ENCODE results near the gene AACS. TPM values are rescaled to one million over a fixed set of nuclear protein-coding genes. Genes with fewer than 3 reads are reported as not detected.
A peak's percentile ranks its signal among the peaks of the same experiment; 100 is the strongest.

AACS gene
- total and polyA plus RNA-seq, 8 donors = 15.0 to 56.5 (median 25.1) TPM

DNA sequence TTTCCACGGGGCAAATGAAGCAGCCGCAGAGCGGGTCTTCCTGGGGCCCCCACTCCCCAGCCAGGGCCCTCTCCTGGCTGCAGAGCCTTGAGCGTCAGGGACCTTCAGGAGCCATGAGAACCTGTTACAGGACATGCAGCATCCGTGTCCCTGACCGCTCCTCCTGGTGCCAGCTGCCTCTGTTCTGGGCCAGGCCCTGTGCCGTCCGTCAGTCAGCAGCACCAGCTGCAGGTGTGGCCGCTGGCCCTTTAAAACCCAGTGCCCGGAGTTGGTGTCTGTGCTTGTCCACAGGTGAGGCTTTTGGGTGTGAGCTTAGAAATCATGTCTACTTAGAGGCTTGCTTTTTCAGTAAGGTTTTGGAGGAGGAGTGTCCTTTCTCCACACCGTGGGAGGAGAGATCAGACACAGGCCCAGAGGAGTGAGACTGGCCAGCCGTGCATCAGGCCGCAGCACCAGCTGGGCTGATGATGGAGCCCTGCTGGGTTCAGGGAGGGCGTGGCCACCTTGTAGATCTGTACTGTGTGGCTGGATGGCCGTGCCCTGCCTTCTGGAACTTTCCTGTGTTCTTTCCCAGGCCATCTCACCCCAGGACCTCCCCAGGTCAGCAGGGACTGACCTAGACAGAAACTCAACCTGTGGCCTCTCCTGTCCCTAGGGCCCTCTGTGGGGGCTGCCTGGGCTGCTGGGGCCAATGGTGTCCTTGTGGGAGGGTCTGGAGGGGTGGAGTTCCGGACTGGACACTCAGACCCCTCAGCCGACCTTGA lies 27.1 kb downstream of the AACS start:
- peaks cover 0 to 79% (median 67%) of the 10 kb centered on the region in 4 donors for H3K36me3 ChIP-seq
- H3K4me1 ChIP-seq = peaks cover 10 to 34% (median 26%) of the 10 kb centered on the region in 4 donors
- peak in 1 of 2 donors; percentile 34 for DNase-seq
- TF ChIP-seq EP300 (IDR thresholded peaks at IDR 0.05) (no peak), POLR2AphosphoS5 (IDR thresholded peaks at IDR 0.05) (no peak), POLR2A (IDR thresholded peaks at IDR 0.05) (no peak)
- TF ChIP-seq, protein P1, sequence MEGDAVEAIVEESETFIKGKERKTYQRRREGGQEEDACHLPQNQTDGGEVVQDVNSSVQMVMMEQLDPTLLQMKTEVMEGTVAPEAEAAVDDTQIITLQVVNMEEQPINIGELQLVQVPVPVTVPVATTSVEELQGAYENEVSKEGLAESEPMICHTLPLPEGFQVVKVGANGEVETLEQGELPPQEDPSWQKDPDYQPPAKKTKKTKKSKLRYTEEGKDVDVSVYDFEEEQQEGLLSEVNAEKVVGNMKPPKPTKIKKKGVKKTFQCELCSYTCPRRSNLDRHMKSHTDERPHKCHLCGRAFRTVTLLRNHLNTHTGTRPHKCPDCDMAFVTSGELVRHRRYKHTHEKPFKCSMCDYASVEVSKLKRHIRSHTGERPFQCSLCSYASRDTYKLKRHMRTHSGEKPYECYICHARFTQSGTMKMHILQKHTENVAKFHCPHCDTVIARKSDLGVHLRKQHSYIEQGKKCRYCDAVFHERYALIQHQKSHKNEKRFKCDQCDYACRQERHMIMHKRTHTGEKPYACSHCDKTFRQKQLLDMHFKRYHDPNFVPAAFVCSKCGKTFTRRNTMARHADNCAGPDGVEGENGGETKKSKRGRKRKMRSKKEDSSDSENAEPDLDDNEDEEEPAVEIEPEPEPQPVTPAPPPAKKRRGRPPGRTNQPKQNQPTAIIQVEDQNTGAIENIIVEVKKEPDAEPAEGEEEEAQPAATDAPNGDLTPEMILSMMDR (IDR thresholded peaks at IDR 0.05) = no peak
- WGBS, 5 donors = 36 to 86% (median 55%) methylated on average over 9 to 17 of the region's 17 CpGs
- H3K27me3 ChIP-seq = no peaks in the 10 kb centered on the region
- intact Hi-C loops (cut with DNase I; ENCODE audit: low total_unique reads) = no loop called here
- no peak overlapping the region for H3K4me3 ChIP-seq
- no peaks in the 10 kb centered on the region for H3K9me3 ChIP-seq
- peak overlapping the region; percentile 60 to 83 (median 74) for H3K27ac ChIP-seq

DNA sequence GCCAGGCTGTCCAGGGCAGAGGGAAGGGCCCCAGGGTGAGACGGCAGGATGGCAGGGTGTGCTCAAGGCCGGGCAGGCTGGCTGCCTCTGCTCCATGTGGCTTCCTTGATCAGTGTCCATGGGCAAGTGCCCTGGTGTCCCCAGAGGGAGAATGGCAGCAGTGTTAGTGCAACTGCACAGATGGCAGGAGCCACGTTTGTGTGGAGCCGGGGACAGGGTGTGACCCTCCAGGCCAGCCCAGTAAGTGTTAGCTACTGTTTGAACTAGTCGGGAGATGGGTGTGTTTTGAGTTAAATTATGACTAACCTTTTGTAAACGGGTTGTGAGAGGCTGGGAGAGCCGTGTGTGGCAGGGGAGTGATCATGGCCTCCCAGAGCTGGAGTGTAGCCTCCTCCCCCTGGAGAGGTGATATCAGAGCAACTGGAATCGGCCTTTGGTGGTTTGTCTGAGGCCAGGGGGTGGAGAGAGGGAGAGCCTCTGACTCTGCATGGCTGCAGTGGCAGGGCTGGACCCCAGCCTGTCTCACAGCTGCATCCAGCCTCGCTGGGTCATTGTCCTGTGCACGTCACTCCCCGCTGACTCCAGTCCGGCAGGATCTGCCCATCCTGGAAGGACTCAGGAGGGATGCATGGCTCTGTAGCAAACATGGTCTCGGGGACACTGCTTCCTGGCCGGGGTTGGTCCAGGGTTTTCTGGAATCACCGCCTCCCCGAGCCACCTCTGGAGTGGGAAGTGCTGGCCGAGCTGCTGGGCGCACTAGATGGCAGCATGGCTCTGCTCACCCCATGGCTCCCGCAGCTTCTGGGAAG lies 27.8 kb downstream of the AACS start:
- peak; percentile 60 to 89 for DNase-seq
- intact Hi-C loops (cut with DNase I; ENCODE audit: low total_unique reads) = no loop called here
- Histone ChIP-seq H3K27me3 (no peaks in the 10 kb centered on the region), H3K27ac (peak overlapping the region; percentile 60 to 83 (median 74)), H3K4me1 (peaks cover 10 to 34% (median 26%) of the 10 kb centered on the region in 4 donors), H3K4me3 (no peak overlapping the region), H3K36me3 (peaks cover 0 to 71% (median 62%) of the 10 kb centered on the region in 4 donors), H3K9me3 (no peaks in the 10 kb centered on the region)
- WGBS, 5 donors = 26 to 48% (median 32%) methylated on average over 11 to 19 of the region's 19 CpGs
- TF ChIP-seq POLR2A (IDR thresholded peaks at IDR 0.05) = no peak
- TF ChIP-seq EP300 (IDR thresholded peaks at IDR 0.05) = no peak
- TF ChIP-seq, protein P1 (IDR thresholded peaks at IDR 0.05) = no peak
- TF ChIP-seq POLR2AphosphoS5 (IDR thresholded peaks at IDR 0.05) = peak in 2 of 3 donors; percentile 16 to 56

DNA sequence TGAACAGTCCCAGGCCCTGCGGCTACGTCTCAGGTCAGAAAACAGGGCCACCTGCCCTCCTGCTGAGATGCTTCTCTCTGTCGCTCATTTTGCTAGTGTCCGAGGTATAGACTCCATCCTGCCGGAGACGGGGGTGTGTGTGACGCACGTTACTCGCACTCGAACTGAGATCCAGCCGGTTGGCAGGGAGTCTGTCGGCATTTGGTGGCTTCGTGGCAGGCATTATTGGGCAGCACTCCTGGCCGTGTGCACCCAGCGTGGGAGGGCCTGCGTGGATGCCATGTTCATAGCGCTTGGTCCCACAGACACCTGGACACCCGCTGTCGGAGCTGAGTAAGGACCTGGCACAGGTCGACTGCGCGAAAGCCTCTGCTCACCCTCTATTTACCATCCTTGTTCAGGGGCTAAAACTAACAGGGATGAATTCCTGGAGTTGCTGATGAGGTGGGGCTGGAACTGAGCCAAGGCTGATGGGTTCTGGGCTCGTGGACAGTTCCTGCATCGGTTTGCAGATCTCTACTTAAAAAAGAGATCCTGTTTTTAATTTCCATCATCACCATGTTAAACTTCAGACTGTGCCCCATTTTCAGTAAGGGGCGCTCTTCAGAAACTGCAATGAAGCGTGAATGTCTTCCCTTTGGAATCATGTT lies 28.6 kb downstream of the AACS start:
- intact Hi-C loops (cut with DNase I; ENCODE audit: low total_unique reads) = no loop called here
- Histone ChIP-seq H3K27me3 (no peaks in the 10 kb centered on the region), H3K9me3 (no peaks in the 10 kb centered on the region), H3K4me1 (peaks cover 11 to 41% (median 26%) of the 10 kb centered on the region in 4 donors), H3K27ac (peak overlapping the region; percentile 60 to 83 (median 74)), H3K36me3 (peaks cover 0 to 64% (median 54%) of the 10 kb centered on the region in 4 donors), H3K4me3 (no peak overlapping the region)
- peak in 1 of 2 donors; percentile 25 for DNase-seq
- TF ChIP-seq, protein P1 (IDR thresholded peaks at IDR 0.05) = no peak
- no peak for TF ChIP-seq POLR2A (IDR thresholded peaks at IDR 0.05)
- 60 to 80% (median 73%) methylated on average over 26 of the region's 26 CpGs for WGBS, 5 donors

DNA sequence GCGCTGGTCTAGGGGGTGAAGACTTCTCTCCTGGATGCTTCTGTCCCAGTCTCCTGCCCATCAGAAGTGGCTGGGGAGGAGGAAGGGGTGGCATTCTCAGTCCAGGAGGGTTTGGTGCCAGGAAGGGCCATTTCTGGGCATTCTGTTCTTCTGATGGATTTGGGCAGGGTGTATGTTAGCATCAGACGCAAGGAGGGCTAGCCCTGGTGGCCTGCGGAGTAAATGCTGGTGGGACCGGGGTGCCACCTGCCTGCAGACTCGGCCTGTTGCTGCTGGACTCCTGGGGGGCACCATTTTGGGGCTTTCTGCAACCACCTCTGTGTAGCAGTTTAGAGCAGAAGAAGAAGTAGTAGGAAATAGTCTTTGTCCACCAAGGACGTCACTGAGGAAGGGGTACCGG lies 31.7 kb downstream of the AACS start:
- no peak for DNase-seq
- H3K27ac ChIP-seq = no peak overlapping the region
- WGBS, 5 donors = 89 to 93% (median 92%) methylated on average over 7 of the region's 7 CpGs
- intact Hi-C loops (cut with DNase I; ENCODE audit: low total_unique reads) = no loop called here
- H3K4me3 ChIP-seq = no peak overlapping the region
- no peaks in the 10 kb centered on the region for H3K27me3 ChIP-seq
- no peak for TF ChIP-seq EP300 (IDR thresholded peaks at IDR 0.05)
- no peak for TF ChIP-seq POLR2AphosphoS5 (IDR thresholded peaks at IDR 0.05)
- TF ChIP-seq, protein P1 (IDR thresholded peaks at IDR 0.05) = no peak
- TF ChIP-seq POLR2A (IDR thresholded peaks at IDR 0.05) = no peak
- H3K9me3 ChIP-seq = no peaks in the 10 kb centered on the region
- H3K4me1 ChIP-seq = peaks cover 22 to 57% (median 38%) of the 10 kb centered on the region in 4 donors
- H3K36me3 ChIP-seq = peaks cover 0 to 40% (median 27%) of the 10 kb centered on the region in 4 donors
